Measurements from ENCODE around the gene PDE1A. TPM values are rescaled to one million over a fixed set of nuclear protein-coding genes. Genes with fewer than 3 reads are reported as not detected.

PDE1A gene
- total and polyA plus RNA-seq, 2 of the 13 experiments (the other 11 are each of a cell fraction or from before 2014, with no cell fraction given), result not detected

DNA sequence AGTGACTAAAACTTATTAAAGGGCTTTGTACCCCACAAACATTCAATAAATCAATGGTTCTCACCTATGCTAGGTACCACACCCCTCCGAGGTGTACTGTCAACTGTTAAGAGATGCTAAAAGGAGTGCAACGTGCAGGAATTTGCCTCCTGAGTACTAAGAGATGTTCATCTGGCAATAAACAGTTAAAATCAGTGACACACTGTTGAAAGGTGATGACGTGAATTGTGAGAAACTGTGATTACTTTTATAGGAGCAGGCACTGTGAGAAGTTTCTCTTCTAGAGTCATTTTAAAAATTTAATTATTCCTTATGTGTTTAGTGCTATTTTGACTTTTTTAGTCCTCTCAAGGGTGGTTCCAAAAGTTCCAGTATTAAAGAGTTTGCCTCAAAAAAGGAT lies 61.0 kb downstream of the PDE1A start:
- no peak for ATAC-seq
- POLR2A ChIA-PET, result no interaction called here
- H3K27ac ChIP-seq (ENCODE audit: extremely low read length, insufficient read depth, low read length), result no peak overlapping the region

DNA sequence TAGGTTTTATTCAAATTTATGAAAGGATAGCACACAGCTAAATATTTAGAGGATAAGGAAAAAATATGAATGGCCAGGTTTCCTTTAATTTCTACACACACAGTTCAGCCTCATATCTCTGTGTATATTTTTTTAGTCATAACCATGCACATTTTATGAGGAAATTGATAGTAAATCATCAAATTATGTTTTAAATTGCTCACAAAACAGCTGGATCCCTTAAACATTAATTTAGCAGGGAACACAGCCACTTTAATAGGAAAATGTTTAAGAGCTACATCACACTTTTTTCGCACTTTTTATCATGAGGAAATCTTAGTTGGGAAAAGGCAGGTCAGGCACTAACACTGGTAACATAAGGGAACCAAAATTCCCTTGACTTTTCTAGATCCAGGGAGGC lies 65.4 kb downstream of the PDE1A start:
- POLR2A ChIA-PET, result no interaction called here
- Histone ChIP-seq H3K9me3 (ENCODE audit: low read length) (no peaks in the 10 kb centered on the region), H4K20me1 (ENCODE audit: insufficient read depth, low read length) (no peaks in the 10 kb centered on the region), H3K4me1 (ENCODE audit: insufficient read depth, low read length) (no peaks in the 10 kb centered on the region), H3K27me3 (ENCODE audit: control insufficient read depth in 1 of 2, insufficient read depth in 2 of 2, low read length in 2 of 2) (no peaks in the 10 kb centered on the region), H3K9ac (ENCODE audit: insufficient read depth, low read depth, low read length) (no peak overlapping the region), H3K27ac (ENCODE audit: extremely low read length, insufficient read depth, low read length) (no peak overlapping the region), H3K4me2 (ENCODE audit: low read depth, low read length) (no peak overlapping the region), H2AFZ (ENCODE audit: low read length) (no peak overlapping the region), H3K79me2 (ENCODE audit: insufficient read depth, low read length) (no peaks in the 10 kb centered on the region), H3K4me3 (replicated peaks in 1 of 3; ENCODE audit: insufficient read depth in 1 of 3, low read depth in 2 of 3, low read length in 3 of 3) (no peak overlapping the region), H3K36me3 (replicated peaks in 1 of 2; ENCODE audit: control insufficient read depth in 1 of 2, insufficient read depth in 2 of 2, low read length in 2 of 2) (no peaks in the 10 kb centered on the region)
- no TSS peak for BruUV-seq (replicated peaks)
- no peak for TF ChIP-seq KDM5B (CRISPR knock-in tag; IDR thresholded peaks at IDR 0.05; ENCODE audit: borderline replicate concordance)
- TF ChIP-seq, protein P1, sequence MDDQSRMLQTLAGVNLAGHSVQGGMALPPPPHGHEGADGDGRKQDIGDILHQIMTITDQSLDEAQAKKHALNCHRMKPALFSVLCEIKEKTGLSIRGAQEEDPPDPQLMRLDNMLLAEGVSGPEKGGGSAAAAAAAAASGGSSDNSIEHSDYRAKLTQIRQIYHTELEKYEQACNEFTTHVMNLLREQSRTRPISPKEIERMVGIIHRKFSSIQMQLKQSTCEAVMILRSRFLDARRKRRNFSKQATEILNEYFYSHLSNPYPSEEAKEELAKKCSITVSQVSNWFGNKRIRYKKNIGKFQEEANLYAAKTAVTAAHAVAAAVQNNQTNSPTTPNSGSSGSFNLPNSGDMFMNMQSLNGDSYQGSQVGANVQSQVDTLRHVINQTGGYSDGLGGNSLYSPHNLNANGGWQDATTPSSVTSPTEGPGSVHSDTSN (CRISPR knock-in tag; IDR thresholded peaks at IDR 0.05; ENCODE audit: borderline replicate concordance), result no peak
- no peak for TF ChIP-seq RBM22 (optimal IDR thresholded peaks at IDR 0.05; ENCODE audit: low read length)
- no peak for TF ChIP-seq ZNF775 (CRISPR knock-in tag; IDR thresholded peaks at IDR 0.05; ENCODE audit: borderline replicate concordance)
- no peak for TF ChIP-seq TCF12 (IDR thresholded peaks at IDR 0.05)
- no peak for TF ChIP-seq TCF12 (CRISPR knock-in tag; IDR thresholded peaks at IDR 0.05)
- no peak for TF ChIP-seq BRCA1 (CRISPR knock-in tag; IDR thresholded peaks at IDR 0.05)
- TF ChIP-seq, protein P2, sequence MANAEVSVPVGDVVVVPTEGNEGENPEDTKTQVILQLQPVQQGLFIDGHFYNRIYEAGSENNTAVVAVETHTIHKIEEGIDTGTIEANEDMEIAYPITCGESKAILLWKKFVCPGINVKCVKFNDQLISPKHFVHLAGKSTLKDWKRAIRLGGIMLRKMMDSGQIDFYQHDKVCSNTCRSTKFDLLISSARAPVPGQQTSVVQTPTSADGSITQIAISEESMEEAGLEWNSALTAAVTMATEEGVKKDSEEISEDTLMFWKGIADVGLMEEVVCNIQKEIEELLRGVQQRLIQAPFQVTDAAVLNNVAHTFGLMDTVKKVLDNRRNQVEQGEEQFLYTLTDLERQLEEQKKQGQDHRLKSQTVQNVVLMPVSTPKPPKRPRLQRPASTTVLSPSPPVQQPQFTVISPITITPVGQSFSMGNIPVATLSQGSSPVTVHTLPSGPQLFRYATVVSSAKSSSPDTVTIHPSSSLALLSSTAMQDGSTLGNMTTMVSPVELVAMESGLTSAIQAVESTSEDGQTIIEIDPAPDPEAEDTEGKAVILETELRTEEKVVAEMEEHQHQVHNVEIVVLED (CRISPR knock-in tag; IDR thresholded peaks at IDR 0.05; ENCODE audit: borderline replicate concordance), result no peak
- no peak for TF ChIP-seq AGO1 (IDR thresholded peaks at IDR 0.05; ENCODE audit: low read depth, low read length, poor library complexity, severe bottlenecking)
- TF ChIP-seq TAF15 (IDR thresholded peaks at IDR 0.05; ENCODE audit: low read depth, low read length, poor library complexity, severe bottlenecking), result no peak
- in situ Hi-C loops (cut with HindIII; ENCODE audit: extremely low pct_ligation_motif_present, low pct_unique_long_range_greater_than_20kb) (no loop called here), intact Hi-C loops (cut with micrococcal nuclease; ENCODE audit: unreplicated experiment) (no loop called here)
- DNase-seq (ENCODE audit: low spot score) (no peak), FAIRE-seq (no peak), ATAC-seq (no peak)
- CTCF ChIA-PET (ENCODE audit: low intra/inter-chr PET ratio, low total read pairs), result no interaction called here
- WGBS (ENCODE audit: low lambda C conversion rate), result 0% methylated on average over 1 of the region's 1 CpG

More for the DNA sequence above, 61.0 kb downstream of the PDE1A start:
- FAIRE-seq (no peak), DNase-seq (ENCODE audit: low spot score) (no peak)
- TF ChIP-seq SSRP1 (CRISPR knock-in tag; IDR thresholded peaks at IDR 0.05), result no peak
- no peak for TF ChIP-seq HOXA3 (CRISPR knock-in tag; IDR thresholded peaks at IDR 0.05)
- no peak for TF ChIP-seq ZNF234 (CRISPR knock-in tag; conservative IDR thresholded peaks at IDR 0.05)
- TF ChIP-seq CREB1 (IDR thresholded peaks at IDR 0.05), result peak; percentile 75
- TF ChIP-seq CREB1 (CRISPR knock-in tag; IDR thresholded peaks at IDR 0.05), result no peak
- TF ChIP-seq, protein P3, sequence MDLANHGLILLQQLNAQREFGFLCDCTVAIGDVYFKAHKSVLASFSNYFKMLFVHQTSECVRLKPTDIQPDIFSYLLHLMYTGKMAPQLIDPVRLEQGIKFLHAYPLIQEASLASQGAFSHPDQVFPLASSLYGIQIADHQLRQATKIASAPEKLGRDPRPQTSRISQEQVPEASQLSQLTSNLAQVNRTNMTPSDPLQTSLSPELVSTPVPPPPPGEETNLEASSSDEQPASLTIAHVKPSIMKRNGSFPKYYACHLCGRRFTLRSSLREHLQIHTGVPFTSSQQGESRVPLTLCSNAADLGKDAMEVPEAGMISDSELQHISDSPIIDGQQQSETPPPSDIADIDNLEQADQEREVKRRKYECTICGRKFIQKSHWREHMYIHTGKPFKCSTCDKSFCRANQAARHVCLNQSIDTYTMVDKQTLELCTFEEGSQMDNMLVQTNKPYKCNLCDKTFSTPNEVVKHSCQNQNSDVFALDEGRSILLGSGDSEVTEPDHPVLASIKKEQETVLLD (CRISPR knock-in tag; IDR thresholded peaks at IDR 0.05; ENCODE audit: low read depth), result no peak
- TF ChIP-seq TEAD3 (CRISPR knock-in tag; optimal IDR thresholded peaks at IDR 0.05; ENCODE audit: borderline replicate concordance), result no peak
- no peak for TF ChIP-seq ZFP90 (CRISPR knock-in tag; IDR thresholded peaks at IDR 0.05; ENCODE audit: borderline replicate concordance)
- Histone ChIP-seq H4K20me1 (ENCODE audit: insufficient read depth, low read length) (no peaks in the 10 kb centered on the region), H3K9ac (ENCODE audit: insufficient read depth, low read depth, low read length) (no peak overlapping the region), H2AFZ (ENCODE audit: low read length) (no peak overlapping the region), H3K4me2 (ENCODE audit: low read depth, low read length) (no peak overlapping the region), H3K4me1 (ENCODE audit: insufficient read depth, low read length) (no peaks in the 10 kb centered on the region), H3K9me3 (ENCODE audit: low read length) (no peaks in the 10 kb centered on the region), H3K27me3 (ENCODE audit: control insufficient read depth in 1 of 2, insufficient read depth in 2 of 2, low read length in 2 of 2) (no peaks in the 10 kb centered on the region), H3K79me2 (ENCODE audit: insufficient read depth, low read length) (no peaks in the 10 kb centered on the region), H3K36me3 (replicated peaks in 1 of 2; ENCODE audit: control insufficient read depth in 1 of 2, insufficient read depth in 2 of 2, low read length in 2 of 2) (no peaks in the 10 kb centered on the region), H3K4me3 (replicated peaks in 1 of 3; ENCODE audit: insufficient read depth in 1 of 3, low read depth in 2 of 3, low read length in 3 of 3) (no peak overlapping the region)
- CTCF ChIA-PET (ENCODE audit: low intra/inter-chr PET ratio, low total read pairs), result no interaction called here
- in situ Hi-C loops (cut with HindIII; ENCODE audit: extremely low pct_ligation_motif_present, low pct_unique_long_range_greater_than_20kb), result no loop called here
- intact Hi-C loops (cut with micrococcal nuclease; ENCODE audit: unreplicated experiment), result no loop called here
- WGBS (ENCODE audit: low lambda C conversion rate), result under 1% methylated on average over 3 of the region's 3 CpGs
- no TSS peak for BruUV-seq (replicated peaks)

Measured in HepG2 (cell line).